Stomach (tissue), 4 donors: ENCODE data around the gene RAB6C.
"Not testable (repeated sequence)": the region's sequence is repeated elsewhere in the genome, so short reads cannot be mapped to it uniquely, and the experiment has no call there.

Experiments
- CTCF ChIP-seq, 7 experiments: fragments of 450-650 bp in 4 of 7; fragments of 200-600 bp in 3 of 7; sonication (generic) in 3 of 7; IDR thresholded peaks; one replicate each; pipeline ENCODE4 v1.5.1; 2016 to 2019; ENCODE audit warnings: antibody characterized with exemption in 7 of 7, control low read depth in 2 of 7, mild to moderate bottlenecking in 1 of 7
- EP300 ChIP-seq: sonication (generic); formaldehyde crosslinking; IDR thresholded peaks from one replicate; pipeline ENCODE4 v1.6.1; 2017; ENCODE audit warnings: antibody characterized with exemption
- POLR2A ChIP-seq, 4 donors: fragments of 450-650 bp; IDR thresholded peaks; one replicate each; pipeline ENCODE4 v1.6.1; 2016; ENCODE audit warnings: antibody characterized with exemption in 4 of 4, control low read depth in 2 of 4, mild to moderate bottlenecking in 1 of 4, moderate library complexity in 1 of 4
- POLR2AphosphoS5 ChIP-seq, 3 donors: sonication (generic); formaldehyde crosslinking; IDR thresholded peaks; one replicate each; pipeline ENCODE4 v1.6.1; 2016; ENCODE audit warnings: antibody characterized with exemption in 3 of 3

GRCh38 chr2:129992415-129993006, 13.0 kb downstream of the RAB6C start:
- not testable (repeated sequence) for TF ChIP-seq CTCF (IDR thresholded peaks at IDR 0.05); POLR2AphosphoS5 (IDR thresholded peaks at IDR 0.05); POLR2A (IDR thresholded peaks at IDR 0.05); EP300
